Gastrocnemius medialis (tissue), 4 donors: ENCODE results near the gene PARD3. TPM values are rescaled to one million over a fixed set of nuclear protein-coding genes. Genes with fewer than 3 reads are reported as not detected.

Experiments
- ATAC-seq, 2 donors: fragments of 150-250 bp; one replicate each; pipeline ENCODE4 v1.9.1; 2016
- DNase-seq, 2 donors: peaks; one replicate each; pipeline ENCODE4 v3.0.0-alpha.2; 2019
- H3K27ac ChIP-seq, 4 donors: fragments of 200-600 bp; sonication (generic); 1 replicate in 1 of 4; 2 replicates in 3 of 4; pipeline ENCODE4 v1.5.1; 2016 to 2018; ENCODE audit warnings: mild to moderate bottlenecking in 2 of 4, moderate library complexity in 1 of 4
- H3K27me3 ChIP-seq, 3 donors: fragments of 200-600 bp; sonication (generic) in 2 of 3; 1 replicate in 1 of 3; 2 replicates in 2 of 3; pipeline versions ENCODE4 v1.5.1 to v1.6.0; 2016 to 2019; ENCODE audit warnings: mild to moderate bottlenecking in 1 of 3, moderate library complexity in 1 of 3
- H3K36me3 ChIP-seq, 2 donors: fragments of 200-600 bp; sonication (generic) in 1 of 2; one replicate each; pipeline ENCODE4 v1.5.1; 2017 to 2018
- H3K4me1 ChIP-seq, 2 donors: fragments of 200-600 bp; sonication (generic) in 1 of 2; one replicate each; pipeline ENCODE4 v1.5.1; 2016 to 2017; ENCODE audit warnings: mild to moderate bottlenecking in 2 of 2
- H3K4me3 ChIP-seq, 4 donors: fragments of 200-600 bp; sonication (generic) in 3 of 4; 1 replicate in 1 of 4; 2 replicates in 3 of 4; pipeline ENCODE4 v1.5.1; 2016 to 2019; ENCODE audit warnings: mild to moderate bottlenecking in 2 of 4
- H3K9me3 ChIP-seq, 3 donors: fragments of 200-600 bp; sonication (generic) in 2 of 3; 1 replicate in 1 of 3; 2 replicates in 2 of 3; pipeline ENCODE4 v1.5.1; 2016 to 2019
- POLR2A ChIP-seq, 2 donors: fragments of 450-650 bp; IDR thresholded peaks; one replicate each; pipeline ENCODE4 v1.6.1; 2017; ENCODE audit warnings: antibody characterized with exemption in 2 of 2, mild to moderate bottlenecking in 2 of 2, moderate library complexity in 2 of 2
- in situ Hi-C, 4 donors: fragments of 200-750 bp; cut with MboI; loops; one replicate each; pipeline versions ENCODE4 v1.15.0 to v1.8.0; 2017; ENCODE audit warnings: low sequenced_read_pairs in 4 of 4
- intact Hi-C: fragments of 100-400 bp; cut with DNase I; formaldehyde crosslinking; loops from one replicate; pipeline ENCODE4 v1.15.1; 2023; ENCODE audit warnings: low total_unique reads
- total RNA-seq, 4 donors: library from RNA; depleted of rRNA; stranded (reverse); fragments of >200 nt; gene quantifications; one replicate each; pipeline versions ENCODE4 v1.1.0 to v1.2.3, GENCODE V29; 2016
- TF ChIP-seq, protein P1 (sequence below), 5 experiments: fragments of 450-650 bp in 3 of 5; fragments of 200-600 bp in 2 of 5; sonication (generic) in 2 of 5; IDR thresholded peaks in 4 of 5; conservative IDR thresholded peaks in 1 of 5; 1 replicate in 4 of 5; 2 replicates in 1 of 5; pipeline ENCODE4 v1.5.1; 2016 to 2019; ENCODE audit warnings: antibody characterized with exemption in 5 of 5, mild to moderate bottlenecking in 3 of 5, moderate library complexity in 3 of 5

The PARD3 gene
- total RNA-seq, 4 donors from 2014 or later: 64.6 to 75.8 (median 68.3) TPM

DNA sequence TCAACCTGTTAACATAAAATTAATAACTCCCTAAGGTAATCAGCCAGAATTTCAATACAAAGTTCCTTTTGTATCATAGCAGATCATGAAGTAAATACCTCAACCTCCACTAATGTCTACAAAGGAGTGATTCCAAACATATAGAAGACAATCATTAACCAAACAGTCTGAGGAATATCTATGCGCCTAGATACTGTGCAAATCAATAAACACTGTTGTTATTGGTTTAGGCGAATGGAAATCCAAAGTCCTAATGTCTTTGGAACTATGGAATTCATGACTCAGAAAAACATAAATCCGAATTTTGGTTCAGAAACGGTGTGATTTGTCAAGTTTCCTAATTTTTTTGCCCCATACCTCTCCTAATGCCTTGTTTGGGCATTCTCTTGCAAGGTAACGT is 469.7 kb downstream of the PARD3 start:
- no peaks in the 10 kb centered on the region for H3K27me3 ChIP-seq
- in situ Hi-C loops (no loop called here), intact Hi-C loops (no loop called here)
- no peak for TF ChIP-seq POLR2A (IDR thresholded peaks at IDR 0.05)
- TF ChIP-seq, protein P1, sequence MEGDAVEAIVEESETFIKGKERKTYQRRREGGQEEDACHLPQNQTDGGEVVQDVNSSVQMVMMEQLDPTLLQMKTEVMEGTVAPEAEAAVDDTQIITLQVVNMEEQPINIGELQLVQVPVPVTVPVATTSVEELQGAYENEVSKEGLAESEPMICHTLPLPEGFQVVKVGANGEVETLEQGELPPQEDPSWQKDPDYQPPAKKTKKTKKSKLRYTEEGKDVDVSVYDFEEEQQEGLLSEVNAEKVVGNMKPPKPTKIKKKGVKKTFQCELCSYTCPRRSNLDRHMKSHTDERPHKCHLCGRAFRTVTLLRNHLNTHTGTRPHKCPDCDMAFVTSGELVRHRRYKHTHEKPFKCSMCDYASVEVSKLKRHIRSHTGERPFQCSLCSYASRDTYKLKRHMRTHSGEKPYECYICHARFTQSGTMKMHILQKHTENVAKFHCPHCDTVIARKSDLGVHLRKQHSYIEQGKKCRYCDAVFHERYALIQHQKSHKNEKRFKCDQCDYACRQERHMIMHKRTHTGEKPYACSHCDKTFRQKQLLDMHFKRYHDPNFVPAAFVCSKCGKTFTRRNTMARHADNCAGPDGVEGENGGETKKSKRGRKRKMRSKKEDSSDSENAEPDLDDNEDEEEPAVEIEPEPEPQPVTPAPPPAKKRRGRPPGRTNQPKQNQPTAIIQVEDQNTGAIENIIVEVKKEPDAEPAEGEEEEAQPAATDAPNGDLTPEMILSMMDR (IDR thresholded peaks at IDR 0.05 in 4 of 5, conservative IDR thresholded peaks at IDR 0.05 in 1 of 5): no peak
- no peaks in the 10 kb centered on the region for H3K9me3 ChIP-seq
- H3K4me1 ChIP-seq: no peaks in the 10 kb centered on the region
- no peak overlapping the region for H3K27ac ChIP-seq
- H3K36me3 ChIP-seq: no peaks in the 10 kb centered on the region
- no peak overlapping the region for H3K4me3 ChIP-seq
- ATAC-seq (no peak), DNase-seq (no peak)

DNA sequence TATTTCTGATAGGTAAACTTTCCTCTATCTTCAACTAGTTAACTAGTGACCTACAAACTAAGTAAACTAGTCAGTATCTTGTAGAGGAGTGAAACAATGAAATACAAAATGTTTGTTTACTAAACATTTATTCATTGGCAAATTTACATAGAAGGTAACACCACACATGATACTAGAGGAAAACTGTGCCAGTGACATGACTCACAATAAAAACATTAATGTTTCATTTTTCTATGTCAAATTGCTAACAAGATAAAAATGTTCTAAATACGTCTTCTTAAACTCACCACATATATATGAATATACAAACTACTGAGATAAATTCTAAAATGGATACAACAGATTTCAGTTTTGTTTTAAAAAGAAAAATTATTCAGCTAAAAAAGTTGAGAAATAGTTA is 471.3 kb downstream of the PARD3 start:
- no peak for TF ChIP-seq POLR2A (IDR thresholded peaks at IDR 0.05)
- TF ChIP-seq, protein P1 (IDR thresholded peaks at IDR 0.05 in 4 of 5, conservative IDR thresholded peaks at IDR 0.05 in 1 of 5): no peak
- H3K4me1 ChIP-seq: no peaks in the 10 kb centered on the region
- H3K36me3 ChIP-seq: no peaks in the 10 kb centered on the region
- in situ Hi-C loops (no loop called here), intact Hi-C loops (no loop called here)
- H3K27me3 ChIP-seq: no peaks in the 10 kb centered on the region
- DNase-seq: no peak
- H3K27ac ChIP-seq: no peak overlapping the region
- no peak for ATAC-seq
- no peak overlapping the region for H3K4me3 ChIP-seq
- H3K9me3 ChIP-seq: no peaks in the 10 kb centered on the region

DNA sequence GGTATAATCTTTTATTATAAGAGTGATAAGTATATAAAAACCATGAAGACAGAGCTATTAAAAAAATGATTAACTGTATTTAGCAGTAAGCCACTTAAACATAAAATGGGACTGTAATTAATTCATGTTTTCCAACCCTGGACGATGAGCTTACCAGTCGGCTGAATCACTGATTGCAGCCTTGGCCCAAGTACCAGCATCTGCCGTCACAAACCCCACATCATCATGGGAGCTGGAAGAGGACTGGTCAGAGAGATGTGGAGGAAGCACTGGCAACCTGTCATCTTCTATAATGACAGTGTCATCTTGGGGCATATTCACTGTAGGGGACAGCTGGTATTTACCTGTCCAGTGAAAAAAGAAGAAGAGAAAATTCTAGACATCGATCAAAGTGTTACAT is 473.6 kb downstream of the PARD3 start:
- H3K4me3 ChIP-seq: no peak overlapping the region
- no peak overlapping the region for H3K27ac ChIP-seq

DNA sequence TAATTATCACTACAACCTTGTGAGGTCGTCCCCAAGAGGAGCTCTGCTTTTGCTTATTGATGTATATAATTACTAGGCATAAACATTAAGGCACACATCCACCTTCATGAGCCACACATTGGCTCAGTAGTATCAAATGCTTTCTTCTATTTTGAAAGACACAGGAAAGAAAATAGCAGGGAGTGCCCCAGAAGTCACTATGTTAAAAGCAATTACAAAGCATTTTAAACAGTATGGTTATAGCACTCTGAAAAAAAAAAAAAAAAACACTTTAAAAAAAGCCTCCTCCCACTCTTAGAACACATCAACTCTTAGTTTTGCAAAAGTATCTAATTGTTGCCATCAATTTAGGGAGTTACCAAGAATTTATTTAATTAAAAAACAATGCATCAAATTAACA is 474.2 kb downstream of the PARD3 start:
- Histone ChIP-seq H3K4me3 (no peak overlapping the region), H3K36me3 (no peaks in the 10 kb centered on the region), H3K4me1 (no peaks in the 10 kb centered on the region), H3K27ac (no peak overlapping the region), H3K9me3 (no peaks in the 10 kb centered on the region), H3K27me3 (no peaks in the 10 kb centered on the region)
- DNase-seq: no peak
- no peak for ATAC-seq
- intact Hi-C loops: no loop called here
- TF ChIP-seq, protein P1 (IDR thresholded peaks at IDR 0.05 in 4 of 5, conservative IDR thresholded peaks at IDR 0.05 in 1 of 5): no peak
- no peak for TF ChIP-seq POLR2A (IDR thresholded peaks at IDR 0.05)
- in situ Hi-C loops: no loop called here

More for the DNA sequence above, 473.6 kb downstream of the PARD3 start:
- intact Hi-C loops (no loop called here), in situ Hi-C loops (no loop called here)
- Histone ChIP-seq H3K36me3 (no peaks in the 10 kb centered on the region), H3K4me1 (no peaks in the 10 kb centered on the region), H3K9me3 (no peaks in the 10 kb centered on the region), H3K27me3 (no peaks in the 10 kb centered on the region)
- TF ChIP-seq, protein P1 (IDR thresholded peaks at IDR 0.05 in 4 of 5, conservative IDR thresholded peaks at IDR 0.05 in 1 of 5): no peak
- no peak for TF ChIP-seq POLR2A (IDR thresholded peaks at IDR 0.05)
- DNase-seq: no peak
- ATAC-seq: no peak

DNA sequence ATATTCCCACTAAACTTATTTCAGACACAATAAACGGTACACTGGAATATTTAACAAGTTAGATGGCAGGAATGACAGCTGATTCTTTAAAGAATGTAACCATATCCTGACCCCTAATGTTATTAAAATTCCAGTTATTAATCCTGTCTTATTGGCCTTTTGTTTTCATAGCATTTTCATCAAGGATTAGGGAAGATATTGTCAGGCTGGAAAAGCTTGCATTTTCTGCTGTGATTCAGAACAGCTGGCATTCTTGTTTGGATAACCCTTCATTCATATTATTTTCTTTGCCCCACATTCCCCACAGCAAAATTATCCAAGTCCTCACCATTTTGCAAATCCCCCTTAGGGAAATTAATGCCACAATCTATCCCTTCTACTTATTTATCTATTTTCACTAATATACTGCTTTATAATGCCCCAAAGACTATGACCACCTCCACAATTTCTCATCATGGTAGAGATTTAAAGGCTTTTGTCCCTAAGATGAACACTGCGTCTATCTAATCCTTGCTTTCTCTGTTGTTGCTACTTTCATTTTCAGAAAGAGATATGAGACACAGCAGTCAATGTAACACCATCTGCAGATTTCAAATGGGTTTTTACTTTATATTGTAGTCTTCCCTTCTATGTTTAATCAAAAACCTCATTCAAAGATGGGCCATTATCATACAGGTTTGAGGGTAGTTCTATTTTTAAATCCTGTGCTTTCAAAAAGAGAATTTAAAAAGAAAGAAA is 475.1 kb downstream of the PARD3 start:
- in situ Hi-C loops: no loop called here
- no peak for TF ChIP-seq POLR2A (IDR thresholded peaks at IDR 0.05)
- TF ChIP-seq, protein P1 (IDR thresholded peaks at IDR 0.05 in 4 of 5, conservative IDR thresholded peaks at IDR 0.05 in 1 of 5): no peak
- intact Hi-C loops: no loop called here
- H3K27me3 ChIP-seq: no peaks in the 10 kb centered on the region
- H3K4me1 ChIP-seq: no peaks in the 10 kb centered on the region
- DNase-seq (no peak), ATAC-seq (no peak)
- H3K36me3 ChIP-seq: no peaks in the 10 kb centered on the region
- H3K27ac ChIP-seq: no peak overlapping the region
- no peak overlapping the region for H3K4me3 ChIP-seq
- no peaks in the 10 kb centered on the region for H3K9me3 ChIP-seq
